Measurements from ENCODE around the gene PCNX2. TPM values are rescaled to one million over a fixed set of nuclear protein-coding genes. Genes with fewer than 3 reads are reported as not detected.

Gene PCNX2
- total RNA-seq, 4 donors from 2014 or later = 12.1 to 35.1 (median 15.8) TPM

DNA sequence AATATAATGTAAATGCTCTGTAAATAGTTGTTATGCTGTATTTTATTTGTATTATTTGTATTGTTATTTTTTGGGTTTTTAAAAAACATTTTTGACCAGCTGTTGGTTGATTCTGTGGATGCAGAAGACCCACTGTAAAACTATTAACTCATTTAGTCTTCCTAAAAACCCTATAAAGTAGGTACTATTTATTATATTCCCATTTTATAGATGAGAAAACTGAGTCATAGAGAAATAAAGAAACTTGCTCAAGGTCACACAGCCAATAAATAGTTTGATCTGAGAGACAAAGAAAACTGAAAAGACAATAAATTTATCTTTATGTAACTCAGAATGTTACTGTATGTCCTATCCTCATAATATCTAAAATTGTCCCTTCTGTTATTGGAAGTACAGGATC, 30.8 kb upstream of the PCNX2 start:
- intact Hi-C loops (cut with DNase I) = no loop called here
- H3K9me3 ChIP-seq = no peaks in the 10 kb centered on the region
- no peaks in the 10 kb centered on the region for H3K27me3 ChIP-seq
- H3K4me1 ChIP-seq = peaks cover 8 to 13% of the 10 kb centered on the region in 2 donors
- H3K4me3 ChIP-seq (replicated peaks in 1 of 3) = no peak overlapping the region
- H3K36me3 ChIP-seq = no peaks in the 10 kb centered on the region
- no peak overlapping the region for H3K27ac ChIP-seq
- DNase-seq = no peak
- TF ChIP-seq, protein P1, sequence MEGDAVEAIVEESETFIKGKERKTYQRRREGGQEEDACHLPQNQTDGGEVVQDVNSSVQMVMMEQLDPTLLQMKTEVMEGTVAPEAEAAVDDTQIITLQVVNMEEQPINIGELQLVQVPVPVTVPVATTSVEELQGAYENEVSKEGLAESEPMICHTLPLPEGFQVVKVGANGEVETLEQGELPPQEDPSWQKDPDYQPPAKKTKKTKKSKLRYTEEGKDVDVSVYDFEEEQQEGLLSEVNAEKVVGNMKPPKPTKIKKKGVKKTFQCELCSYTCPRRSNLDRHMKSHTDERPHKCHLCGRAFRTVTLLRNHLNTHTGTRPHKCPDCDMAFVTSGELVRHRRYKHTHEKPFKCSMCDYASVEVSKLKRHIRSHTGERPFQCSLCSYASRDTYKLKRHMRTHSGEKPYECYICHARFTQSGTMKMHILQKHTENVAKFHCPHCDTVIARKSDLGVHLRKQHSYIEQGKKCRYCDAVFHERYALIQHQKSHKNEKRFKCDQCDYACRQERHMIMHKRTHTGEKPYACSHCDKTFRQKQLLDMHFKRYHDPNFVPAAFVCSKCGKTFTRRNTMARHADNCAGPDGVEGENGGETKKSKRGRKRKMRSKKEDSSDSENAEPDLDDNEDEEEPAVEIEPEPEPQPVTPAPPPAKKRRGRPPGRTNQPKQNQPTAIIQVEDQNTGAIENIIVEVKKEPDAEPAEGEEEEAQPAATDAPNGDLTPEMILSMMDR (IDR thresholded peaks at IDR 0.05) = no peak
- no peak for TF ChIP-seq POLR2A (IDR thresholded peaks at IDR 0.05)

DNA sequence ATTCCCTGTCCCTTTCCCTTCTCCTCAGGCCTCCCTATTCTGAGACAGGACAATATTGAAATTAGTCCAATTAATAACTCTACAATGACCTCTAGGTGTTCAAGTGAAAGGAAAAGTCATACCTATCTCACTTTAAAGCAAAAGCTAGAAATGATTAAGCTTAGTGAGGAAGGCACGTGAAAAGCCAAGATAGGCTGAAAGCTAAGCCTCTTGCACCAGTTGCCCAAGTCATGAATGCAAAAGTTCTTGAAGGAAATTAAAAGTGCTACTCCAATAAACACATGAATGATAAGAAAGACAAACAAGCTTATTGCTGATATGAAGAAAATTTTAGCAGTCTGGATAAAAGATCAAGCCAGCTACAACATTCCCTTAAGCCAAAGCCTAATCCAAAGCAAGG, 28.2 kb upstream of the PCNX2 start:
- DNase-seq = no peak
- Histone ChIP-seq H3K9me3 (no peaks in the 10 kb centered on the region), H3K27ac (no peak overlapping the region), H3K4me3 (replicated peaks in 1 of 3) (no peak overlapping the region), H3K4me1 (peaks cover under 1 to 1% of the 10 kb centered on the region in 2 donors), H3K27me3 (no peaks in the 10 kb centered on the region), H3K36me3 (no peaks in the 10 kb centered on the region)
- intact Hi-C loops (cut with DNase I) = no loop called here
- WGBS, 2 donors = 83 to 96% methylated on average over 1 of the region's 1 CpG
- TF ChIP-seq, protein P1 (IDR thresholded peaks at IDR 0.05) = no peak
- TF ChIP-seq POLR2A (IDR thresholded peaks at IDR 0.05) = no peak

DNA sequence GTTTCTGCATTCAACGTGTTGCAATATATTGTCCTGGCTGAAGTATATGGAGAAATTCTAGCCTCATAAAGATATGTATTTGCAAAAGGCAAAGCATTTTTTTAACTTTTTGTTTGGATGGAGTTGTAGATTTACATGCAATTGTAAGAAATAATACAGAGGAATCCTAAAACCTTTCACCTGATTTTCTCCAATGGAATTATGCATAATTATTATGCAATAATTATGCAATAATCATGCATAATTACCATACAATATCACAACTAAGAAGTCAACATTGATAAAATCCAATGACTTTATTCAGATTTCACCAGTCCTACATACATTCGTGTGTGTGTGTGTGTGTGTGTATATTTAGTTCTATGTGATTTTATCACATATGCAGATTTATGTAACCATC, 24.5 kb upstream of the PCNX2 start:
- Histone ChIP-seq H3K4me1 (no peaks in the 10 kb centered on the region), H3K9me3 (no peaks in the 10 kb centered on the region), H3K27ac (no peak overlapping the region), H3K36me3 (no peaks in the 10 kb centered on the region), H3K4me3 (replicated peaks in 1 of 3) (no peak overlapping the region), H3K27me3 (no peaks in the 10 kb centered on the region)
- DNase-seq = no peak
- no peak for TF ChIP-seq POLR2A (IDR thresholded peaks at IDR 0.05)
- TF ChIP-seq, protein P1 (IDR thresholded peaks at IDR 0.05) = no peak
- intact Hi-C loops (cut with DNase I) = no loop called here
- WGBS, 2 donors = 76 to 84% methylated on average over 2 of the region's 2 CpGs

DNA sequence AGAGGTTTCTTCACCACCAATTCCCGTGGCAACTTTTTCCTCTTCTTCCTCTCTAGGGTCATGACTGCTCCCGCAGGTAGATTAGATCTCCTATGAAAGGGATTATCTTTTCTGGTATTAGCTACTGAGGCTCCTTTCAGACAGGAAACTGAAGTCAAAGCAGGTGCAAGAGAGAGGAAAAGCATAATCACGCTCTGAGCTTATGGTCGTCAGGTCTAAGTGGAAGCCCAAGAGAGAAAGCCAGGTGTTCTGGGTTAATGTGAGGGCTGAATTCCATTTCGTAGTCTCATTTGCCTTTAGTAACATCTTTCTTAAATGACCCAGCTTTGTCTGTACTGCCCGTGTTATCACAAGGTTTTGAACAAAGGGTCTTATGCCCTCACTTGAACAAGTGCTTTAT, 23.7 kb upstream of the PCNX2 start:
- TF ChIP-seq POLR2A (IDR thresholded peaks at IDR 0.05) = no peak
- TF ChIP-seq, protein P1 (IDR thresholded peaks at IDR 0.05) = no peak
- Histone ChIP-seq H3K27me3 (no peaks in the 10 kb centered on the region), H3K9me3 (no peaks in the 10 kb centered on the region), H3K27ac (no peak overlapping the region), H3K4me1 (no peaks in the 10 kb centered on the region), H3K4me3 (replicated peaks in 1 of 3) (no peak overlapping the region), H3K36me3 (no peaks in the 10 kb centered on the region)
- intact Hi-C loops (cut with DNase I) = no loop called here
- WGBS, 2 donors = 73 to 78% methylated on average over 6 of the region's 6 CpGs
- DNase-seq = no peak

DNA sequence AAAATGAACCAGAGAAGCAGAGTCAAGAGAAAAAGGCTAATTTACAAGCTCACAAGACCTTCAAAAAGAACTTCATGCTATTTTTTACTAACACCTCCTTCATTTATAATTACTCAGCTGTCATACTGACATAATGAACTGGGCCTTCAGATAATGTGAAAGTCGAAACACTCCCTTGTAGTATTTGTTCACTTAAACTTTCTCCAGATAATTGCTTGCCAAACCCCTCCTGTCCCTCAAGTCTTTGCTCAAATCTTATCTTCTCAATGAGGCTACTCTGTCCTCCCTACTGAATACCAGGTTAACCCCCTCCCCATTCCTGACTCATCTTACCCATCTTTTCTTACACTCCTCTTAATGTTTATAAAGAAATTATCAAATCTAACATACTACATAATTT, 20.9 kb upstream of the PCNX2 start:
- no peaks in the 10 kb centered on the region for H3K9me3 ChIP-seq
- intact Hi-C loops (cut with DNase I) = no loop called here
- no peak overlapping the region for H3K27ac ChIP-seq
- H3K4me1 ChIP-seq = no peaks in the 10 kb centered on the region
- H3K36me3 ChIP-seq = no peaks in the 10 kb centered on the region
- no peaks in the 10 kb centered on the region for H3K27me3 ChIP-seq
- no peak for DNase-seq
- no peak overlapping the region for H3K4me3 ChIP-seq (replicated peaks in 1 of 3)
- TF ChIP-seq POLR2A (IDR thresholded peaks at IDR 0.05) = no peak
- TF ChIP-seq, protein P1 (IDR thresholded peaks at IDR 0.05) = no peak
- WGBS, 2 donors = 86 to 95% methylated on average over 1 of the region's 1 CpG
